ENCODE data around the gene CTAG2.
A peak's percentile ranks its signal among the peaks of the same experiment; 100 is the strongest.
"Not testable (repeated sequence)": the region's sequence is repeated elsewhere in the genome, so short reads cannot be mapped to it uniquely, and the experiment has no call there.

CTAG2 gene

DNA sequence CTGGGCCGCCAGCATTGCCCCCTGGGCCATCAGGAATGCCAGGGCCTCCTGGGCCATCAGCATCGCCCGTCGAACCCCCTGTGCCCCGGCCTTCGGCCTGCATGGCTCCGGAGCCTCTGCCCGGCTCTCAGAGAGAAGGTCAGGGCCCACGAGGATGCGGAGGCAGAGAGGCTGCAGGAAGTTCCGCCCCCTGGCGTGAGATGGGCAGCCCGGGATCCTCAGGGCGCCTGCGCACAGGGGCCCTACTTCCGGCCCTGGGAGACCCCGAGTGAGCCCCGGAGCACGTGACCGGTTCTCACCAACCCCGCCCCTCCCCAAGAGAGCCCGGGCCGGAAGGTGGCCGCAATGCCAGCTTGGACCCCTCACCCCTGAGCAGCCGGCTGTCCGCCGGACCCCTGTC, at the start of gene CTAG2:
CTAG2 (minus strand) TSS at position 167 of the 400 bp plus-strand sequence; CDS start at position 103, 64 bp downstream.
- H3K4me1 Mint-ChIP-seq, H3K27ac Mint-ChIP-seq, H3K4me3 Mint-ChIP-seq, H3K9me3 Mint-ChIP-seq, H3K27me3 Mint-ChIP-seq, H3K36me3 Mint-ChIP-seq, DNase-seq, CTCF ChIA-PET: not testable (repeated sequence)

- CTCF ChIA-PET: no interaction called here
- Mint-ChIP-seq H3K4me1 (no peaks in the 10 kb centered on the region), H3K9me3 (no peaks in the 10 kb centered on the region), H3K27me3 (no peaks in the 10 kb centered on the region), H3K36me3 (peaks cover 19% of the 10 kb centered on the region), H3K27ac (no peak overlapping the region), H3K4me3 (no peak overlapping the region)
- DNase-seq: no peak
Measured at GRCh38 chrX:154698630-154699248, 45.4 kb upstream of the CTAG2 start.

DNA sequence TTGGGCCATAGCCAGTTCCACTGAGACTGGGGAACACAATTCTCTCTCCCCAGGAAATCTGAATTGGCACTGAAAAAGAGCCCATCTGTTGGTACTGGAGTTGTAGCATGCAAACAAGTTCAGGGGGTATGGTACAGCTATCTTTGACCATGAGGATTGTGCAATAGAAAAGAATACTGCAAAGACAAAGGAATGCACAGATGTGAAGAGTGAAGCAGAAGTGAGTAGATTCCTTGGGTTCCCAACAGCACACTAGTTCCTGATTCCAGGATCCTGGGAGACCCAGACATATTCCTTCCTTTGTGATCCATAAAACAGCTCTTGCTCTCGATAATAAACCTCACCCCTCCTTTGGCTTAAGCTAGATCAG, 43.3 kb upstream of the CTAG2 start:
- Mint-ChIP-seq H3K36me3 (peaks cover 26% of the 10 kb centered on the region), H3K27ac (no peak overlapping the region), H3K9me3 (no peaks in the 10 kb centered on the region), H3K27me3 (no peaks in the 10 kb centered on the region), H3K4me1 (peaks cover 7% of the 10 kb centered on the region), H3K4me3 (no peak overlapping the region)
- CTCF ChIA-PET: interaction anchor here (1.0 kb wide), 1 partner anchor 11 kb away, joined by 3 read pairs; no protein-coding TSS in a partner anchor
- no peak for DNase-seq

- DNase-seq: no peak
- H3K4me1 Mint-ChIP-seq: peaks cover 7% of the 10 kb centered on the region
- no peak overlapping the region for H3K4me3 Mint-ChIP-seq
- H3K27ac Mint-ChIP-seq: no peak overlapping the region
- CTCF ChIA-PET: interaction anchor here (1.0 kb wide), 1 partner anchor 11 kb away, joined by 3 read pairs; no protein-coding TSS in a partner anchor
- no peaks in the 10 kb centered on the region for H3K27me3 Mint-ChIP-seq
- H3K9me3 Mint-ChIP-seq: no peaks in the 10 kb centered on the region
- peaks cover 28% of the 10 kb centered on the region for H3K36me3 Mint-ChIP-seq
Measured at GRCh38 chrX:154695911-154696675, 42.7 kb upstream of the CTAG2 start.

DNA sequence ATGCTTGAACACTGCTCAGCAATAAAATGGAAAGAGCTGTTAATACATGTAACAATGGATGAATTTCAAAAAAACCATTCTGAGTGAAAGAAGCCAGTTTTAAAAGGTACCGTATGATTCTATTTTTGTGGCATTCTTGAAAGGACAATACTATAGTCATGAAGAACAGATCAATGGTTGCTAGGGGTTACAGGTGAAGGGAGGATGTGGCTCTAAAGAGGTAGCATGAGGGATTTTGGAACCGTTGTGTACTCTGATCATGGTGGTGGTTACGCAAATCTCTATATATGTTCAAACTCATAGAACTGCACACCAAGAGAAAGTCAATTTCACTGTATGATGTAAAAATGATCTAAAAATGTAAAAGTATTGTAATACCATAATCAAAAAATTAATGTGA, 40.0 kb upstream of the CTAG2 start:
- H3K36me3 Mint-ChIP-seq: peaks cover 28% of the 10 kb centered on the region
- CTCF ChIA-PET: no interaction called here
- DNase-seq: no peak
- H3K4me1 Mint-ChIP-seq: peaks cover 7% of the 10 kb centered on the region
- no peaks in the 10 kb centered on the region for H3K27me3 Mint-ChIP-seq
- no peaks in the 10 kb centered on the region for H3K9me3 Mint-ChIP-seq
- H3K27ac Mint-ChIP-seq: no peak overlapping the region
- H3K4me3 Mint-ChIP-seq: no peak overlapping the region

DNA sequence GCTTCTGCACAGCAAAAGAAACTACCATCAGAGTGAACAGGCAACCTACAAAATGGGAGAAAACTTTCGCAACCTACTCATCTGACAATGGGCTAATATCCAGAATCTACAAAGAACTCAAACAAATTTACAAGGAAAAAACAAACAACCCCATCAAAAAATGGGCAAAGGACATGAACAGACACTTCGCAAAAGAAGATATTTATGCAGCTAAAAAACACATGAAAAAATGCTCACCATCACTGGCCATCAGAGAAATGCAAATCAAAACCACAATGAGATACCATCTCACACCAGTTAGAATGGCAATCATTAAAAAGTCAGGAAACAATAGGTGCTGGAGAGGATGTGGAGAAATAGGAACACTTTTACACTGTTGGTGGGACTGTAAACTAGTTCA, 37.1 kb upstream of the CTAG2 start:
- peaks cover 12% of the 10 kb centered on the region for H3K36me3 Mint-ChIP-seq
- not testable (repeated sequence) for H3K27ac Mint-ChIP-seq

DNA sequence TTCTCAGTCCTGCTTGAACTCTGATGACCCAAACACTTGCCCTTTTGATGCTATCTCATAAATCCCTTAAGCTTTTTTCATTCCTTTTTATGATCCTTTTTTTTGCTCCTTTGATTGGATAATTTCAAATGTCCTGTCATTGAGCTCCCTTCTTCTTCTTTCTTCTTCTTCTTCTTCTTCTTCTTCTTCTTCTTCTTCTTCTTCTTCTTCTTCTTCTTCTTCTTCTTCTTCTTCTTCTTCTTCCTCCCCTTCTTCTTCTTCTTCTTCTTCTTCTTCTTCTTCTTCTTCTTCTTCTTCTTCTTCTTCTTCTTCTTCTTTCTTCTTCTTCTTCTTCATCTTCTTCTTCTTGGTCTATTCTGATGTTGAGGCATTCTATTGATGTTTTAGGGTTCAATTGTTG, 18.7 kb upstream of the CTAG2 start:
- H3K4me3 Mint-ChIP-seq, H3K4me1 Mint-ChIP-seq, CTCF ChIA-PET, H3K27ac Mint-ChIP-seq, H3K36me3 Mint-ChIP-seq, DNase-seq: not testable (repeated sequence)
- H3K27me3 Mint-ChIP-seq: peaks cover 18% of the 10 kb centered on the region
- H3K9me3 Mint-ChIP-seq: peaks cover 13% of the 10 kb centered on the region

More for the DNA sequence above, 37.1 kb upstream of the CTAG2 start:
- H3K4me1 Mint-ChIP-seq, H3K4me3 Mint-ChIP-seq, H3K27me3 Mint-ChIP-seq, H3K9me3 Mint-ChIP-seq, CTCF ChIA-PET, DNase-seq: not testable (repeated sequence)

- Mint-ChIP-seq H3K27me3 (peaks cover 18% of the 10 kb centered on the region), H3K9me3 (peaks cover 13% of the 10 kb centered on the region)
- H3K36me3 Mint-ChIP-seq, H3K27ac Mint-ChIP-seq, H3K4me1 Mint-ChIP-seq, H3K4me3 Mint-ChIP-seq, CTCF ChIA-PET: not testable (repeated sequence)
- DNase-seq: peak; percentile 26
Measured at GRCh38 chrX:154670848-154671247, 17.5 kb upstream of the CTAG2 start.

DNA sequence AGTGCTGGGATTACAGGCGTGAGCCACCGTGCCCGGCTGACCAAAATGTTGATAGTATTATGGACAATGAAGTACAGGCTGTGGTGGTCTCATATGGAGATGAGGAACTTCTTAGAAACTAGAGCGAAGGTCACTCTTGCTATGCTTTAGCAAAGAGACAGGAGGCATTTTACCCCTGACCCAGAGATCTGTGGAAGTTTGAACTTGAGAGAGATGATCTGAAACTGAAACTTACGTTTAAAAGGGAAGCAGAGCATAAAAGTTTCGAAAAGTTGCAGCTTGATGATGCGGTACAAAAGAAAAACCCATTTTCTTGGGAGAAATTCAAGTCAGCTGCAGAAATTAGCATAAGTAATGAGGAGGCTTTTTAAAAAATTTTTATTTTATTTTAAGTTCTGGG, 8.5 kb upstream of the CTAG2 start:
- Mint-ChIP-seq H3K9me3 (peaks cover 8% of the 10 kb centered on the region), H3K27me3 (no peaks in the 10 kb centered on the region), H3K27ac (no peak overlapping the region), H3K4me1 (peaks cover 3% of the 10 kb centered on the region), H3K36me3 (no peaks in the 10 kb centered on the region), H3K4me3 (no peak overlapping the region)
- CTCF ChIA-PET: no interaction called here
- no peak for DNase-seq

DNA sequence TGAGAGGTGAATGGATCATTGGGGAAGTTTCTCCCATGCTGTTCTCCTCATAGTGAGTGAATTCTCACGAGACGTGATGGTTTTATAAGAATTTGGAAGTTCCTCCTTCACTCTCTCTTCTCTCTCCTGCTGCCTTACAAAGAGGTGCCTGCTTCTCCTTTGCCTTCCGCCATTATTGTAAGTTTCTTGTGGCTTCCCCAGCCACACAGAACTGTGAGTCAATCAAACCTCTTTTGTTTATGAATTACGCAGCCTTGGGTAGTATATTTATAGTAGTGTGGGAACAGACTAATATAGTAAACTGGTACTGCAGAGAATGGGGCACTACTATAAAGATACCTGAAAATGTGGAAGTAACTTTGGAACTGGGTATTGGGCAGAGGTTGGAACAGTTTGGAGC, 7.8 kb upstream of the CTAG2 start:
- DNase-seq: no peak
- H3K4me3 Mint-ChIP-seq: no peak overlapping the region
- peaks cover 3% of the 10 kb centered on the region for H3K4me1 Mint-ChIP-seq
- CTCF ChIA-PET: no interaction called here
- no peaks in the 10 kb centered on the region for H3K36me3 Mint-ChIP-seq
- peaks cover 8% of the 10 kb centered on the region for H3K9me3 Mint-ChIP-seq
- no peaks in the 10 kb centered on the region for H3K27me3 Mint-ChIP-seq
- no peak overlapping the region for H3K27ac Mint-ChIP-seq

GRCh38 chrX:154660541-154660940, 7.2 kb upstream of the CTAG2 start:
- no peak for DNase-seq
- no peak overlapping the region for H3K4me3 Mint-ChIP-seq
- H3K9me3 Mint-ChIP-seq: peaks cover 8% of the 10 kb centered on the region
- H3K27ac Mint-ChIP-seq: no peak overlapping the region
- CTCF ChIA-PET: no interaction called here
- no peaks in the 10 kb centered on the region for H3K36me3 Mint-ChIP-seq
- peaks cover 3% of the 10 kb centered on the region for H3K4me1 Mint-ChIP-seq
- H3K27me3 Mint-ChIP-seq: no peaks in the 10 kb centered on the region

GRCh38 chrX:154658957-154659356, 5.6 kb upstream of the CTAG2 start:
- Mint-ChIP-seq H3K4me1 (peaks cover 3% of the 10 kb centered on the region), H3K9me3 (peaks cover 8% of the 10 kb centered on the region), H3K36me3 (no peaks in the 10 kb centered on the region), H3K27ac (no peak overlapping the region), H3K27me3 (no peaks in the 10 kb centered on the region), H3K4me3 (no peak overlapping the region)
- no peak for DNase-seq
- CTCF ChIA-PET: interaction anchor here (1.5 kb wide), 1 partner anchor 90 kb away, joined by 3 read pairs; no protein-coding TSS in a partner anchor

DNA sequence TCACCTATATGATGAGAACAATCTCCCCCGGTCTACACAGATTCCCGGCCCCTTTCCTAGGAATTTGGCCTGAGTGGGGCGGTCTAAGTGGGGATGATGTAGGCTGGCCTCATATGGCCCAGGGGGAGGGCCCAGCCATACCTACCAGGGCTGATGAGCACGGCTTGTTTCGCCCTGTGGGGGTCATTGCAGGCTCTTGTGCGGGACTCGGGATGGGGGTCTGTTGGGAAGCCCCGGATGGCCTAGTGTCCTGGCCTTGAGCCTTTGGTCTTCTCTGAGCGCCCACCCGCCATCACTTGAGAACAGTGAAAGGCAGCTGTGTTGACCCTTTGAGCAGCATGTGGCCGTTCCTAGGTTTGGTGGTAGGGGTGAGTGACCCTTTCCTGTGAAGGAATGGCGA, 4.8 kb upstream of the CTAG2 start:
- no peak overlapping the region for H3K27ac Mint-ChIP-seq
- H3K4me3 Mint-ChIP-seq: no peak overlapping the region
- no peaks in the 10 kb centered on the region for H3K36me3 Mint-ChIP-seq
- CTCF ChIA-PET: interaction anchor here (1.5 kb wide), 1 partner anchor 90 kb away, joined by 3 read pairs; no protein-coding TSS in a partner anchor
- H3K27me3 Mint-ChIP-seq: no peaks in the 10 kb centered on the region
- DNase-seq: no peak
- H3K4me1 Mint-ChIP-seq: peaks cover 3% of the 10 kb centered on the region
- peaks cover 3% of the 10 kb centered on the region for H3K9me3 Mint-ChIP-seq

GRCh38 chrX:154657226-154657805, 3.9 kb upstream of the CTAG2 start:
- Mint-ChIP-seq H3K27me3 (no peaks in the 10 kb centered on the region), H3K36me3 (no peaks in the 10 kb centered on the region), H3K4me1 (peaks cover 3% of the 10 kb centered on the region), H3K9me3 (no peaks in the 10 kb centered on the region), H3K4me3 (no peak overlapping the region), H3K27ac (no peak overlapping the region)
- CTCF ChIA-PET: no interaction called here
- DNase-seq: no peak

GRCh38 chrX:154655786-154656185, 2.4 kb upstream of the CTAG2 start:
- Mint-ChIP-seq H3K4me3 (no peak overlapping the region), H3K27ac (no peak overlapping the region), H3K36me3 (no peaks in the 10 kb centered on the region), H3K27me3 (peaks cover 3% of the 10 kb centered on the region), H3K4me1 (no peaks in the 10 kb centered on the region), H3K9me3 (no peaks in the 10 kb centered on the region)
- DNase-seq: no peak
- CTCF ChIA-PET: no interaction called here

All from activated naive CD4-positive, alpha-beta T cell treated with anti-CD3 and anti-CD28 coated beads, Interleukin-2, amount 10 ng/mL, durations not matched to agents 7 days and 5 days (primary cell).